ENCODE measurements around the gene OTP.

DNA sequence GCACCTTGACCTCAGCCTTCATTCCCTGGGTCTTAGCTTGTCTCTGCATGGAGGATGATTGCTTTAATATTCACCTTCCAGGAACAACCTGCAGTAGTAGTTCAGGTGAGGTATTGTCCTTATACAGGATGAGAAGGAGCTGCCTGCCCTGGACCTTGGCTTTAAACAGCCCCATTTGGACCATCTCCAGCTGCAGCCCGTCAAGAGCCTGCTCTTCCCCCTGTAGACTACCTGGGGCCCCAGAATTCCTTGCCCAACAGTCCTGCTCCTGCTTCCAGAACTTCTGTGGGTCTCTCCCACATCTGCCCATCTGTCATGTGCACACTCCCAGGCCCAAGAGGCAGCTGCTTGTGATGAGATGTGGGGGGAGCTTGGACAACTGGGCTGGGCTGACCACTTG is 12.2 kb upstream of the OTP start:
- TF ChIP-seq POLR2A (IDR thresholded peaks at IDR 0.05), result no peak
- TF ChIP-seq, protein P1, sequence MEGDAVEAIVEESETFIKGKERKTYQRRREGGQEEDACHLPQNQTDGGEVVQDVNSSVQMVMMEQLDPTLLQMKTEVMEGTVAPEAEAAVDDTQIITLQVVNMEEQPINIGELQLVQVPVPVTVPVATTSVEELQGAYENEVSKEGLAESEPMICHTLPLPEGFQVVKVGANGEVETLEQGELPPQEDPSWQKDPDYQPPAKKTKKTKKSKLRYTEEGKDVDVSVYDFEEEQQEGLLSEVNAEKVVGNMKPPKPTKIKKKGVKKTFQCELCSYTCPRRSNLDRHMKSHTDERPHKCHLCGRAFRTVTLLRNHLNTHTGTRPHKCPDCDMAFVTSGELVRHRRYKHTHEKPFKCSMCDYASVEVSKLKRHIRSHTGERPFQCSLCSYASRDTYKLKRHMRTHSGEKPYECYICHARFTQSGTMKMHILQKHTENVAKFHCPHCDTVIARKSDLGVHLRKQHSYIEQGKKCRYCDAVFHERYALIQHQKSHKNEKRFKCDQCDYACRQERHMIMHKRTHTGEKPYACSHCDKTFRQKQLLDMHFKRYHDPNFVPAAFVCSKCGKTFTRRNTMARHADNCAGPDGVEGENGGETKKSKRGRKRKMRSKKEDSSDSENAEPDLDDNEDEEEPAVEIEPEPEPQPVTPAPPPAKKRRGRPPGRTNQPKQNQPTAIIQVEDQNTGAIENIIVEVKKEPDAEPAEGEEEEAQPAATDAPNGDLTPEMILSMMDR (IDR thresholded peaks at IDR 0.05), result no peak
